OCI-M1 (cell line): ENCODE measurements around the gene PLD5.
"Not testable (repeated sequence)": the region's sequence is repeated elsewhere in the genome, so short reads cannot be mapped to it uniquely, and the experiment has no call there.

ENCODE experiments used
- DNase-seq: peaks from one replicate; lab custom pipeline; 2025; lab: John Stamatoyannopoulos, UW

PLD5 gene

DNA sequence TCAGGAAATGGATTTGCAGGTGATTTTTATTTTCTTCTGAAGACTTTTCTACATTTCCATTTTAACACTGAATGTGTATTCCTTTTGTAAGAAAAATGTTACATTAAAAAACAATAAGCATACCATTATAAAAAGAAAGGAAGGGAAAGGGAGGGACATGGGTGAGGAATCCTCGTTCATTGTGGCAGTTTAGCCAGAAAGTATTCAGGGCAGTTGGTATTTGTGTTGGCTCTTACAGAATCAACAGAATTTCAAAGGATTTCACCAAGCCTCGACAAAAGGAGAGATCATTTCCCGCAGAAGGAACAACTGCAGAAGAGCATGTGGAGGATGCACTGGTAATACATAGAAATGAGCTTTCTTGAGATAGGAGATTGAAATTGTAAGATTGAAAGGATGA is 35.0 kb downstream of the PLD5 start:
- no peak for DNase-seq

- no peak for DNase-seq
Observed at GRCh38 chr1:242477944-242478343, 46.6 kb downstream of the PLD5 start.

- no peak for DNase-seq
Observed at GRCh38 chr1:242470774-242471173, 53.7 kb downstream of the PLD5 start.

GRCh38 chr1:242468784-242469183 is 55.7 kb downstream of the PLD5 start:
- DNase-seq: no peak

DNA sequence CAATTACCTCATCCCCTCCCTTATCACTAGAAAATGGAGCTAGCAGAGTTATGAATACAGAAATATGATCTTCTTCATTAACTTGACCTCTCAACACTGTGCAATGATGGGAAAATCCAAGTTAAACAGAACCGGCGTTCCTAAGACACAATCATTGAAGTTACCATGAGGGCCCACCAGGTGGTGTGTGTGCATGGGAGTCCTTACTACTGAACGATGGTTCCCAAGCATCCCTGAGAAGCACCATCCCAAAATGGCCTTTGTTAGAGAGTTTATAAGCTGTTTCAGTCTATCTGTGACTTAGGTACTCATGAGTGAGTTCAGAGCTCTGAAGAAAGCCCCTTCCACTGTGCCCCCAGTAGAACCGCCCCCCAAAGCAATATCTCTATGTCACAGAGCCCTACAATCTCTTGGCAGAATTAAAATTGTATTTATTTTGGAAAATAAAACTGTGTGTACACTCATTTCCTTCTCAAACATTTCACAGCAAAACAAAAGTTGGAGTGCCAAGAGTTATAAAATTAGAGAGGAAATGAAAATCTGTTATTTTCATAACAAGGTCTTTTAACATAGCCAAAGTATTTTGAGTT is 56.8 kb downstream of the PLD5 start:
- DNase-seq: peak; percentile 63

DNA sequence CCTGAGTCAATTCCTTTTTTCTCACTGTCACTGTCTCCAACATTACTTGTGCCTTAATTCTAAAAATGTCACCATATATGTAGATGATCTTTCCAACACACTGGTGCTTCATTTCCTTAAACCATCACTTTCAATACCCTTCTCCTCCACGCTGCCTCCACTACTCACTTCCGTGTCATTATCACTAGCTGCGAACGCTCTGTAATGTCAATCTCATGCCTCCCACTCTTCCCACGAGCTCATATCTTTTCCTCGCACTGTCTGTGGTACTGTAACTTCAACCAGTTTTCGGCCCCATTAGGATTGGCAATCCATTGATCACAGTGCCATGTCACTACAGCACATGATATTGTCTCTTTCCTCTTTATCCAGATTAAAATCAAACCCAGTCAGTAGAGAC is 61.6 kb downstream of the PLD5 start:
- DNase-seq: no peak

- not testable (repeated sequence) for DNase-seq
Observed at GRCh38 chr1:242459740-242460139, 64.8 kb downstream of the PLD5 start.

GRCh38 chr1:242456726-242457269 is 67.7 kb downstream of the PLD5 start:
- no peak for DNase-seq

DNA sequence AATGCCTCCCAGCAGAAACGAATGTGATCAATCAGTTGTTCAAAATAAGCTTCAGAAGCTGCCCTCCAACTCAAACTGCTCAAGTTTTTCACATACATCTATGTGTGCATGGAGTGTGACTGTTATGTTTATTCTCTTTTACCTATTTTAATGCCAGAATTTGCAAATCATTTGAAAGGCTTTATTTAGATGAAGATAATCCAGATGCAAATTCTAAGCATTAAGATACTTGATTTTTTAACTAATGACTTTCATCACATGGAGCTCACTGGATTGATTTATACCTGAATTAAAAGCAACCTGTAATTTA is 69.5 kb downstream of the PLD5 start:
- no peak for DNase-seq

DNA sequence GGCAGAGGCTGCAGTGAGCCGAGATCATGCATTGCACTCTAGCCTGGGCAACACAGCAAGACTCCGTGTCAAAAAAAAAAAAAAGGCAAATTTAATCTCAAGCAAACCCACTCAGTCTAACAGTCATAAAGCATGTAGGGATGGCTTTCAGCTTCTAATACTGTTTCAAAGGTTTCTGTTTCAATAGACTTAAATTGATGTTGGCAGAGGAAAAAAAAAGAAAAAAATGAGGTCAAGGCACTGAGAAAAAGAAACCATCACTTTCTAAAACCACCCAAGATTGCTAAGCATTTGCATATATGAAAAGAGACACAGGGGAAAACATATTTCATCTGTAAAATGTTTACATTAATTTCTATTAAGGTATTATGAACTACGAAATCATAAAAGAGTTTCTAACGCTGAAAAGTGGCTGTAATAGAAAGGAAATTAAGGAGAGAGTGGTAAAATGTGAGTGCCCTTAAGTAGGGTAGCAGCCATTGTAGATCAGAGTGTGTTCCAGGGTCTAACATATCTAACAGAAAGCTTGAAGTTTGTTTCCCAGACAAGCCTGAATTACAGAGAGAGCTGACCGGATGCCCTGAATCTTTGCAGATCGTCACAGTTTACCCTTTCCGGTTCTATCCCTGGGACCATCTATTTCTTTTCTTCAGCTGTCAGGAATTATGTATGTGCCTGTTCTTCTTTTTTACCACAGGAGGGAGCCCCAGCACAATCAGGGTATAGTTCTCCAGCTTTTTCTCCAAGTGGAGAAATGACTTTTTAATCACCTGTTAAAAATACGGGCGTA is 70.0 kb downstream of the PLD5 start:
- peak; percentile 38 for DNase-seq

GRCh38 chr1:242452573-242452972 is 71.9 kb downstream of the PLD5 start:
- no peak for DNase-seq

DNA sequence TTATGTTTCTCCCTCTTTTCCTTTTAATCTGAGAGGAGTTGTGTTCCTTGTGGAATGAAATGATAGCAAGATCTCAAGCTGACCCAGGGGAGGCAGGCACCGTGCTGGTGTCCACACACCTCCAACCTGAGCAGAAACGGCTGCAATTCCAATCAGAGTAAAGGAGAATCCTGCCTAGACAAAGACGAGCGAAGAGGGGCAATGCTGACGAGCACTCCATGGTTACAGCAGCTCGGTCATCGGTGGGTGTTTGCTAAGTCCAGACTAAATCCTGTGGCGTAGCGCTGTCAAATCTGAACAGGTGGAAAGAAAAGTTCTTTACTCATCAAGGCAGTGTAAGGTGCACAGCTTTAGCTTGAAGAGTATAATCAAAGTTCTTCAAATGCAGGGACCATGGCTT is 74.8 kb downstream of the PLD5 start:
- DNase-seq: no peak

DNA sequence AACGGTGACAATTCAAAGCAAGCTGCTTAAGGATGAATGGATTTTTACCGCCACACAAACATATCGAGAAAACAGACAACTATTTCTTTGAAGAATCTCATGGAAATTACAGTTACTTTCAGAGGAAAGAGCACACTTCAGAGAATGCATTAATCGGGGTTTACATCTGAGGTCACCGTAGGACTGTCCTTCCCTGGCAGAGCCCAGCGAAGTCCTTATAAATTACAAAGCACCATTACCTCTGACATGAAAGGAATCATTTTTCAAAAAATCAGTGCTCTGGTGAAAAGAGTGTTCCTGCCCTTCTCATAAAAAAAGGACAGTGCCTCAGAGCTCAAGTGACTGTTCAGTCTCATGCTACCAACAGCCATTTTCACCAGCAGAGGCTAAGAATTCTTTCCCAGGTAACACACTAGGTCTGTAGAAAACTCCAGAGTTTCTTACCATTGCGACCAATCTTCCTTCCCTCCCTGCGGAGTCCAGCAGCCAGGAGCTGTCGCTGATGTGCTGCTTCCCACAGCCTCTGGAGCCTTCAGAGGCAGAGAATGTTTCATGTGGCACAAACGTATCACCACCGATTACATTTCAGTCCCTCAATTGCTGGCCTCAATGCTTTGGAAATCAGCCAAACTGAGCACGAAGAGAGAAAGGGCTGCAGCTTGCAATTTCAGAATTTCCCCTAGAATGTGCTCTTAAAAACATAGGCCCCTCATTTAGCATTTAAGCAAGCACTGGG is 75.4 kb downstream of the PLD5 start:
- no peak for DNase-seq

- no peak for DNase-seq
Observed at GRCh38 chr1:242447689-242448088, 76.8 kb downstream of the PLD5 start.

DNA sequence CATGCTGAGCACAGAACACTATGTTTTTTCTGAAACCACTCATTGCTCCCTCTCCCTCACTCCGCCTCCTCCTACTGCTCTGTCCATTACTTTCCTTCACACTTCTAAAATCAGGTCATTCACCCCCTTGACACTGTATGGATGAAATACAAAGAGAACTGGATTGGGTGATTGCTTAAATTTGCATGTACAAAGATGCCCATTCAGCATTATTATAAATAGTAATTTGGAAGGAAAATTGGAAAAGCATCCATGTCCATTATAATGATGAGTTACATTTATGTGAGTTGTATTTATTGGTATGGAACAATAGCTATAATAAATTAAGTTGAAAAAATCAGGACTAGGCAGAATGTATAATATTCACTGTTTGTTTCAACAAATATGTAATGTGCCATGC is 83.7 kb downstream of the PLD5 start:
- no peak for DNase-seq

- no peak for DNase-seq
Observed at GRCh38 chr1:242435200-242435599, 89.3 kb downstream of the PLD5 start.

DNA sequence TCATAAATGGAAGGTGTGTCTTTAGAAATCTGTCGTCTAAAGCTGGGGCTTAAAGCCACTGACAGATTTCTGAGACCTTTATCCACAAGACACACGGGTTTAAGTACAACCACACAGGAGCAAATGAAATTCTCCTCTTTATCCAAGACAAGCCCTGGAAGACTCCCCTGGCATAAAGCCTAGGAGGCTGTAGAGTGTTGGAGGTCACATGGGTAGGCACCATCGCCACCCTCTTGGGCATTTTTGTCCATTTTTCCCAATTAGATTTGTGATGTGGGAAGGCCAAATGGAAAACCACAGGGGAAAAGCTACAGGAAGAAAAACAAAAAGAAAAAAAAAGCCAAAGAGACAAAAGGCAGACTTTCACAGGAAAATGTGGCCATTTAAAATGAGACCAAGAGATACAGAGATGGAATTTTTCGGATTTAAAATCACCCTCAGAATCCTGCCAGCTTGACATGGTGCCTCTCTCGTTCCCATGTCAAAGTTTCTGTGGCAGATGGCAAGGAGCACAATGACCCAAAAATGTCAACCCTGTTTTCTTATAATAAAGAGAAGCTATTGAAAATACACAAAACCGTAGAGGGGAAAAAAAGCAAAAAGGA is 91.9 kb downstream of the PLD5 start:
- DNase-seq: no peak

GRCh38 chr1:242431786-242432185 is 92.7 kb downstream of the PLD5 start:
- DNase-seq: no peak

GRCh38 chr1:242430956-242431355 is 93.5 kb downstream of the PLD5 start:
- DNase-seq: no peak

- no peak for DNase-seq
Observed at GRCh38 chr1:242428399-242429190, 95.9 kb downstream of the PLD5 start.

DNA sequence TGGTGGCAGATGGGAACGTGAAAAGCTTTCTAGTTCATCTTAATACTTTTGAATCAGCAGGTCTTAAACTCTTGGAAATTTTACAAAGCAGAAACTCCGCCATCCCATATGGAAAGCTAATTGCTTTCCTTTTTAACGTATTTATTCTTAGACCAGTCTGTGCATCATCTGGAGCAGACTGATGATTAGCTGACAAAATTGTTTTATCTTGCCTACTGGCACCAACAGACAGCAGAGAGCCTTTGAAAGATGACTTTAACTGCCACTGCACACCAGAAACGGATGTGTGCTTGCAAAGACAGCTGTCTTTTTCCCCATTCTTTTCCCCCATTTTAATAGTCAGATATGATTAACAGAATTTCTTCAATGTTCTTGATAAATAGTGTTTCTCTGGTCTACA is 97.0 kb downstream of the PLD5 start:
- no peak for DNase-seq
